ENCODE data around the gene RBFOX2.

The RBFOX2 gene

DNA sequence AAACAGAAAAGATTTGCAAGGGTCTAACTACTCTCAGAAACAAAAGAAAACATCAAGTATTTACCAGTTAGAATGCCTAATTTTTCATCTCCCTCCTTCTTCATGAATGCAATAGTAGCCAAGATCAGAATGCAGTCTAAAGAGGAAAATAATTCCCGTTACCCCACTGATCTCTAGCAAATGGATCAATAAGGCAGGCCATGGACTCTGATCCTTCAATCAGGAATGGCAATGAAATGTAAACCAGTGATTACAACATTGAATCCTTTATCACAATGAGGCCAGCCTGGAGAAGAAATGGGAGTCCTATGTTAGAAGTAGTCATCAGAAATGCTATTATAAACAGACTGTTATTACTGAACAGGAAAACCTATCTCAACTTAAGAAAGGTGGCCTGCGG is 204.4 kb downstream of the RBFOX2 start:
- H3K4me3 ChIP-seq (replicated peaks in 1 of 2; ENCODE audit: low read depth in 2 of 2, low read length in 2 of 2): no peak overlapping the region
- TF ChIP-seq, protein P1, sequence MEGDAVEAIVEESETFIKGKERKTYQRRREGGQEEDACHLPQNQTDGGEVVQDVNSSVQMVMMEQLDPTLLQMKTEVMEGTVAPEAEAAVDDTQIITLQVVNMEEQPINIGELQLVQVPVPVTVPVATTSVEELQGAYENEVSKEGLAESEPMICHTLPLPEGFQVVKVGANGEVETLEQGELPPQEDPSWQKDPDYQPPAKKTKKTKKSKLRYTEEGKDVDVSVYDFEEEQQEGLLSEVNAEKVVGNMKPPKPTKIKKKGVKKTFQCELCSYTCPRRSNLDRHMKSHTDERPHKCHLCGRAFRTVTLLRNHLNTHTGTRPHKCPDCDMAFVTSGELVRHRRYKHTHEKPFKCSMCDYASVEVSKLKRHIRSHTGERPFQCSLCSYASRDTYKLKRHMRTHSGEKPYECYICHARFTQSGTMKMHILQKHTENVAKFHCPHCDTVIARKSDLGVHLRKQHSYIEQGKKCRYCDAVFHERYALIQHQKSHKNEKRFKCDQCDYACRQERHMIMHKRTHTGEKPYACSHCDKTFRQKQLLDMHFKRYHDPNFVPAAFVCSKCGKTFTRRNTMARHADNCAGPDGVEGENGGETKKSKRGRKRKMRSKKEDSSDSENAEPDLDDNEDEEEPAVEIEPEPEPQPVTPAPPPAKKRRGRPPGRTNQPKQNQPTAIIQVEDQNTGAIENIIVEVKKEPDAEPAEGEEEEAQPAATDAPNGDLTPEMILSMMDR (IDR thresholded peaks at IDR 0.05; ENCODE audit: low read depth, low read length): no peak
- DNase-seq (ENCODE audit: low read depth in 2 of 2): no peak

DNA sequence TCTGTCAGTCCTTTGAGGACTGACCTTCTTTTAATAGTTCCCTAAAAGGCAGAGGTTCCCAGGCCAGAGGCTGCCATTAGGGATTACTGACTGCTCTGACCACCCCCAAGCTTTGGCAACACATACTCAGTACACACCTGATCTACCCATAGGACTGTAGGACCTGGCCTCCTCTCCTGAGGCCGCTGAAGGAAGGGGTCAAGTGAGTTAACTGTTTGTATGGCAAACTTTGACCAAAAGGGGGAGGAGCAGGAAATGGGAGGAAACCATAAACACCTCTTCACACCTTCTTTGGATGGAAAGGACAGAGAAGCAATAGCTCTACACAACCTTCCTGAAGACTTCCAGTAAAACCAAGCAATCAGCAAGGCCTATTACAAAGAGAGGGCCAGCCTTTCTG is 207.0 kb downstream of the RBFOX2 start:
- H3K4me3 ChIP-seq (replicated peaks in 1 of 2; ENCODE audit: low read depth in 2 of 2, low read length in 2 of 2): no peak overlapping the region
- TF ChIP-seq, protein P1 (IDR thresholded peaks at IDR 0.05; ENCODE audit: low read depth, low read length): no peak
- no peak for DNase-seq (ENCODE audit: low read depth in 2 of 2)

DNA sequence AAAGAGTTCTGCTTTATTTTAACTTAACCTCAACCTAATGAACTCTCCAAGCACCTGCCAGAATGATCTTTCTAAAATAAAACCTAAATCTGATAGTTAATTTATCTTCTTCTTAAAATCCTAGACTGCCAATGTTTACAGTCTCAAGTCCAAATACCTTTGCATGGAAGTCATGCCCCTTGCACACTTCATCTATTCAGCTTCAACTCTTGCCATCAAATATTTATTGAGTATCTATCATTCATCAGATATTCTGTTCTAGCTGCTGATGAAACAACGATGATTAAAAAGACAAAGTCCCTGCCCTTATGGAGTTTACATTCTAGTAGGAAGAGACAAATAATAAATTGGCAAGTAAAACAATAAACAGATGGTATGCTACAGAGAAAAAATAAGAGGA is 209.2 kb downstream of the RBFOX2 start:
- TF ChIP-seq, protein P1 (IDR thresholded peaks at IDR 0.05; ENCODE audit: low read depth, low read length): no peak
- H3K4me3 ChIP-seq (replicated peaks in 1 of 2; ENCODE audit: low read depth in 2 of 2, low read length in 2 of 2): no peak overlapping the region
- no peak for DNase-seq (ENCODE audit: low read depth in 2 of 2)

DNA sequence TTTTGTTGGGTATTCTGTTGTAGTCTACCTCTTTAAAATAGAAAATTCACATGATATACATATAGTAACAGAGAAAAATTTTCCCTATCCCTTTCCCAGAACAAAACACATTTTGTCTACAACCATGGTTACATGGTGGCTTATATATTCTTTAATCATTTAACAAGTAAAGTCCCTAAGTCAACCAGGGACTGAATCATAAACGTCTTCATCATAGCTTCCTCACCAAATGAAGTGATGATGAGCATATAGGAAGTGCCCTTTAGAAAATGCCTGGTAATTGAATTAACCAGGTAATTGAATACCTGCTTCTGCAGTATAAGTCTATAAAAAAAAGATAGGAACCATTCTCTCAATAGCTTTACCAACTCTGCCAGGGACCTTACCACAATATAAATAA is 209.7 kb downstream of the RBFOX2 start:
- TF ChIP-seq, protein P1 (IDR thresholded peaks at IDR 0.05; ENCODE audit: low read depth, low read length): no peak
- DNase-seq (ENCODE audit: low read depth in 2 of 2): no peak
- H3K4me3 ChIP-seq (replicated peaks in 1 of 2; ENCODE audit: low read depth in 2 of 2, low read length in 2 of 2): no peak overlapping the region

DNA sequence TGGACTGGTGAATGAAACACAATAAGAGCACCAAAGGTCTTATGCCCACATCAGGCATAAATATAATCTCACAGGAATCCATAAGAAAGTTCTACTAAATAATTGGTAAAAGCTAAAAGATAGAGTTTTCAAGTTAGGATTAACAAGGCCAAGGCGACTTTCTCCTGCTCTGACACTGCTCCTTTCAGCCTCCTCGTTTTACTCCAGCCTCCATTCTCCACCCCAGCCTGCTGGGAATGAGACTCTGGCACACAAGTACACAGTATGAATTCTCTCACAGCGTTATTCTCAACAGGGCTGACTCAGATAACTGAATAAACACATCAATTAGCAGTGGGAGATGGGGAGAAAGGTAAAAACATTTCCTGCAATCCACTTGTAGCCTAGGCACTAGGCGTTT is 216.0 kb downstream of the RBFOX2 start:
- TF ChIP-seq, protein P1 (IDR thresholded peaks at IDR 0.05; ENCODE audit: low read depth, low read length): no peak
- H3K4me3 ChIP-seq (replicated peaks in 1 of 2; ENCODE audit: low read depth in 2 of 2, low read length in 2 of 2): no peak overlapping the region
- no peak for DNase-seq (ENCODE audit: low read depth in 2 of 2)

DNA sequence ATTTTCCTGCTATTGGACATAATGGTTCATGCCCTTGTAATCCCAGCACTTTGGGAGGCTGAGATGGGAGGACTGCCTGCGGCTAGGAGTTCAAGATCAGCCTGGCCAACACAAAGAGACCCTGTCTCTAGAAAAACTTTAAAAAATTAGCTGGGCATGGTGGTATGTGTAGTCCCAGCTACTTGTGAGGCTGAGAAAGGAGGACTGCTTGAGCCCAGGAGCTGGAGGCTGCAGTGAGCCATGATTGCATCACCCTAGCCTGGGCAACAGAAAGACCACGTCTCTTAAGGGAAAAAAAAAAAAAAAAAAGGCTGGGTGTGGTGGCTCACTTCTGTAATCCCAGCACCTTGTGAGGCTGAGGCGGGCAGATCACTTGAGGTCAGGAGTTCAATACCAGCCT is 217.0 kb downstream of the RBFOX2 start:
- no peak overlapping the region for H3K4me3 ChIP-seq (replicated peaks in 1 of 2; ENCODE audit: low read depth in 2 of 2, low read length in 2 of 2)
- TF ChIP-seq, protein P1 (IDR thresholded peaks at IDR 0.05; ENCODE audit: low read depth, low read length): no peak
- no peak for DNase-seq (ENCODE audit: low read depth in 2 of 2)

DNA sequence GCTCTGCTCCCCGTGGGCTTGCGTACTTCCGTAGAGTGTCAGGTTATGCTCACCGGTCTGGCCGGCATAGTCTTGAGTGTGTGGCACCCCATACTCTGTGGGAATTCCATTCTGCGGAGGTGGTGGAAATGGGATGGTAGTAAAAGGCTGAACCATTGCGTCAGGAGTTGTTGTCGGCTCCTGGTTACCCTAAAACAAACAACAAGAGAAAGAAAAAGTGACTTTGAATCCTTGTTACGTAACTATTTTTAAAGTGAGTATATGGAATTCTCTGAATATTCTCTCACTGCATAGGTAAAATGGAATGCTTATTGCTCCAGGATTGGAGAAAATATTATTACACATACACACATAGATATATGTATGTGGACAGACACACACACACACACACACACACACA is 218.8 kb downstream of the RBFOX2 start:
- TF ChIP-seq, protein P1 (IDR thresholded peaks at IDR 0.05; ENCODE audit: low read depth, low read length): no peak
- DNase-seq (ENCODE audit: low read depth in 2 of 2): no peak
- H3K4me3 ChIP-seq (replicated peaks in 1 of 2; ENCODE audit: low read depth in 2 of 2, low read length in 2 of 2): no peak overlapping the region
